Skeletal muscle tissue (tissue), 4 donors: ENCODE data around the gene GPR139. TPM values are rescaled to one million over a fixed set of nuclear protein-coding genes. Genes with fewer than 3 reads are reported as not detected.

Experiments
- H3K27ac ChIP-seq: one replicate; pipeline ENCODE4 v1.7.0; 2013; ENCODE audit warnings: mild to moderate bottlenecking, low read depth, low read length, inconsistent platforms
- H3K27me3 ChIP-seq, 3 donors: one replicate each; pipeline ENCODE4 v1.7.0; 2013; ENCODE audit warnings: low read length in 3 of 3; ENCODE audit not compliant: control insufficient read depth in 3 of 3, insufficient read depth in 3 of 3
- H3K36me3 ChIP-seq, 3 donors: one replicate each; pipeline ENCODE4 v1.7.0; 2013; ENCODE audit warnings: low read length in 3 of 3; ENCODE audit not compliant: control insufficient read depth in 3 of 3, insufficient read depth in 3 of 3
- H3K4me1 ChIP-seq, 3 donors: one replicate each; pipeline ENCODE4 v1.7.0; 2013; ENCODE audit warnings: low read length in 3 of 3, mild to moderate bottlenecking in 3 of 3; ENCODE audit not compliant: control insufficient read depth in 3 of 3, insufficient read depth in 3 of 3
- H3K4me3 ChIP-seq, 3 donors: one replicate each; pipeline ENCODE4 v1.7.0; 2013; ENCODE audit warnings: low read length in 3 of 3
- H3K9ac ChIP-seq, 3 donors: one replicate each; pipeline ENCODE4 v1.7.0; 2013; ENCODE audit warnings: low read length in 3 of 3, mild to moderate bottlenecking in 3 of 3, moderate library complexity in 2 of 3, low read depth in 1 of 3
- H3K9me3 ChIP-seq, 3 donors: one replicate each; pipeline ENCODE4 v1.7.0; 2013; ENCODE audit warnings: low read length in 3 of 3; ENCODE audit not compliant: control insufficient read depth in 3 of 3
- total RNA-seq: library from RNA; depleted of rRNA; stranded (reverse); fragments of >200 nt; gene quantifications from one replicate; pipeline ENCODE4 v1.2.3, GENCODE V29; 2014
- donor health status: Osteomylitis.

The GPR139 gene
- total RNA-seq, 1 donor from 2014 or later, result not detected

- no peak overlapping the region for H3K9ac ChIP-seq
- no peaks in the 10 kb centered on the region for H3K36me3 ChIP-seq
- H3K9me3 ChIP-seq, result no peaks in the 10 kb centered on the region
- H3K4me3 ChIP-seq, result no peak overlapping the region
- no peak overlapping the region for H3K27ac ChIP-seq
- no peaks in the 10 kb centered on the region for H3K4me1 ChIP-seq
- no peaks in the 10 kb centered on the region for H3K27me3 ChIP-seq
Observed at GRCh38 chr16:20089246-20089965, 15.7 kb upstream of the GPR139 start.

DNA sequence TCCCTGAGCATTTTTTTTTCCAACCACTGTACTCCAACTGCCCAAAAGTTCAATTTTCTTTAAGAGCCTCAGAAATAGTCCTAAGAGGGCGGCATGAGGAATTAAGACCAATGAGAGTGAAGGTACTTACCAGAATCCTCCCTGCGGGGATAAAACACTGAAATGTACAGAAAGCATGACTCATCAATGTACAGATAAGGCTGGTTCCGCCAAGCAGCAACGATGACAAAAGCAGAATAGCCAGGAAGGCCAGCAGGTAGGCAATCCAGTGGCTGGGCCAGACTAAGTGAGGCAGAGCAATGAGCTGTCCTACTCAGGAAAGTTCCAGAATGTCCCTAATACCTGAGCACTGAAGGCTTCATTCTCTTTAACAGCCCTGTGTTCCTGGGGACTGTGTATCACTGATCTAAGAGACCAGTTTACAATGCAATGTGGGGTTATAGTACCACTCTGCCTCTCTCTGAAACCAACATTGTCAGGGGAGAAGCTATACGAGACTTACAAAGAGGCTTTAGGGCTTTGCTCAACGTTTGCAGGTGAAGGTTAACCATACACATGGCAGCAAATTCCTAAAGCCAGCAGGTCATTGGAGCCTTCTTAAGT lies 11.0 kb upstream of the GPR139 start:
- Histone ChIP-seq H3K27ac (no peak overlapping the region), H3K36me3 (no peaks in the 10 kb centered on the region), H3K27me3 (no peaks in the 10 kb centered on the region)

GRCh38 chr16:20079106-20079505 lies 5.4 kb upstream of the GPR139 start:
- Histone ChIP-seq H3K9me3 (no peaks in the 10 kb centered on the region), H3K36me3 (no peaks in the 10 kb centered on the region), H3K27ac (no peak overlapping the region), H3K27me3 (peaks cover 6 to 21% (median 7%) of the 10 kb centered on the region in 3 donors), H3K9ac (no peak overlapping the region), H3K4me3 (no peak overlapping the region), H3K4me1 (no peaks in the 10 kb centered on the region)

More for the DNA sequence above, 11.0 kb upstream of the GPR139 start:
- Histone ChIP-seq H3K9ac (no peak overlapping the region), H3K4me3 (no peak overlapping the region), H3K4me1 (no peaks in the 10 kb centered on the region), H3K9me3 (no peaks in the 10 kb centered on the region)

DNA sequence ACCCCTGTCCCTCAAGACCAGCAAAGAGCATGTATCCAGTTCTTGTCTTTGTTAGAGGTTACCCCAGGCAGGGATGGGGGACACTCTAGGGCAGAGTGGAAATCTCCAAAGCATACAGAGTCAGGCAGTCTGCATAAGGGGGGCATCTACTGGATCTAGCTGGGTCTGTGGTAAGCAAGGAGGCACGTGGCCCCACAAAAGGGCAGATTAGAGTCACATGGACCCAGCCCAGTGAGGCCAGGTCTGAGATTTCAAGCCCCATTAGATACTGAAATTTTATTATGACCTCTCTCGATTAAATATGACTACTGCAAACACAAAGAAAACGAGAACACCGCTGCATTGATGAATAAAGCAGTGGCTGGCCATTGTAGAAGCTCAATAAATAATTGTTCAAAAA lies 1.6 kb upstream of the GPR139 start:
- Histone ChIP-seq H3K4me3 (no peak overlapping the region), H3K36me3 (no peaks in the 10 kb centered on the region), H3K9me3 (peaks cover 0 to 3% (median 0%) of the 10 kb centered on the region in 3 donors), H3K9ac (no peak overlapping the region), H3K27ac (no peak overlapping the region), H3K4me1 (no peaks in the 10 kb centered on the region), H3K27me3 (peaks cover 31 to 43% (median 32%) of the 10 kb centered on the region in 3 donors)

- H3K27me3 ChIP-seq, result peaks cover 32 to 43% (median 33%) of the 10 kb centered on the region in 3 donors
Observed at GRCh38 chr16:20074099-20074991, 655 bp upstream of the GPR139 start.

GRCh38 chr16:20072874-20073202 lies 852 bp downstream of the GPR139 start:
- Histone ChIP-seq H3K27me3 (peaks cover 32 to 43% (median 33%) of the 10 kb centered on the region in 3 donors), H3K4me1 (no peaks in the 10 kb centered on the region), H3K27ac (no peak overlapping the region), H3K9me3 (peaks cover 0 to 3% (median 0%) of the 10 kb centered on the region in 3 donors), H3K36me3 (no peaks in the 10 kb centered on the region), H3K9ac (no peak overlapping the region), H3K4me3 (no peak overlapping the region)

More at GRCh38 chr16:20074099-20074991, 655 bp upstream of the GPR139 start:
- no peak overlapping the region for H3K9ac ChIP-seq
- H3K4me3 ChIP-seq, result no peak overlapping the region
- no peaks in the 10 kb centered on the region for H3K4me1 ChIP-seq
- H3K9me3 ChIP-seq, result peaks cover 0 to 3% (median 0%) of the 10 kb centered on the region in 3 donors
- H3K27ac ChIP-seq, result no peak overlapping the region
- H3K36me3 ChIP-seq, result no peaks in the 10 kb centered on the region

- Histone ChIP-seq H3K27ac (no peak overlapping the region), H3K36me3 (no peaks in the 10 kb centered on the region), H3K9ac (no peak overlapping the region), H3K9me3 (peaks cover 0 to 3% (median 0%) of the 10 kb centered on the region in 3 donors), H3K4me3 (no peak overlapping the region), H3K27me3 (peaks cover 32 to 42% (median 33%) of the 10 kb centered on the region in 3 donors), H3K4me1 (no peaks in the 10 kb centered on the region)
Observed at GRCh38 chr16:20072146-20072873, 1.4 kb downstream of the GPR139 start.

DNA sequence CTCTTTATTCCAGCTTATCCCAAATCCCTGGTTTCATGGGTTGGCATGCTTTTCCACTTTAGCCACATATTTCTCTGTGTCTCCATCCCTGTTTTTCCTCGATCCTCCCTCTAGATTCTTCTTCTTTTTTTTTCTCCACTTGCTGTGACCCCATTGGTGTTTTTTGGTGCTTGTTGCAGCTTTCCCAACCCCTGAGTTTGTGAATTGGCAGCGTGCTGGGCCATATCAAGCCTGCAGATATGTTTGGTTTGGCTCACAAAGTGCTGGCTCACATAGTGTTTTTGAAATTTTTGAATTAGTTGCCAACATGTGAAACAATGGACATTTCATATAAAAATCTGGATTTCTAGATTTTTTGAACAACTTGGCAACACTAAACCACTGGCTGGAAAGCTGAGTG lies 8.8 kb downstream of the GPR139 start:
- no peaks in the 10 kb centered on the region for H3K27me3 ChIP-seq
- H3K36me3 ChIP-seq, result no peaks in the 10 kb centered on the region
- no peaks in the 10 kb centered on the region for H3K4me1 ChIP-seq
- H3K9ac ChIP-seq, result no peak overlapping the region
- no peak overlapping the region for H3K4me3 ChIP-seq
- no peaks in the 10 kb centered on the region for H3K9me3 ChIP-seq
- H3K27ac ChIP-seq, result no peak overlapping the region

DNA sequence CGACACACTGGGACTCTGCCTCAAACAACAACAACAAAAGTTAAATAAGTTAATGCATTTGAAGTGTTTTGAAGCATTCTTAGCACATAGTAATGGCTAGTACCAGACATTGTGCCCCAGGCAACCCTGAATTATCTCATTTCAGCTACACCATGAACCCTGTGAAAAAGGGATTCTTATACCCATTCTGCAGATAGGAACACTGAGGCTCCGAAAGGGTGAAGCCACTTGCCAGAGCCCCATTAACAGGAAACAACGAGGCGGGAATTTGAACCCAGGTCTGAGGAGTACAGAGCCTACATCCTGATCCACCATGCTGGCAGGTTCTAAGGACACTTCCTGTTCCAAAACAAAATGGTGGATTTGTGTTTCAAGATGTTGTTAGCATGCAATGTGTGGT lies 9.2 kb downstream of the GPR139 start:
- H3K9ac ChIP-seq, result no peak overlapping the region
- H3K4me3 ChIP-seq, result no peak overlapping the region
- H3K36me3 ChIP-seq, result no peaks in the 10 kb centered on the region
- no peaks in the 10 kb centered on the region for H3K4me1 ChIP-seq
- H3K27me3 ChIP-seq, result no peaks in the 10 kb centered on the region
- H3K27ac ChIP-seq, result no peak overlapping the region
- H3K9me3 ChIP-seq, result no peaks in the 10 kb centered on the region
